GM21529 (cell line): ENCODE data around the gene ARHGAP29.

Experiments
- ATAC-seq: cut with Tn5 transposase; IDR thresholded peaks from one replicate; pipeline ENCODE4 v1.9.1; 2021; ENCODE audit not compliant: unreplicated experiment

Gene ARHGAP29

GRCh38 chr1:94126651-94127050 is 110.7 kb downstream of the ARHGAP29 start:
- ATAC-seq = no peak

- ATAC-seq = no peak
Observed at GRCh38 chr1:94125551-94126514, 111.6 kb downstream of the ARHGAP29 start.

GRCh38 chr1:94124538-94124937 is 112.8 kb downstream of the ARHGAP29 start:
- no peak for ATAC-seq

GRCh38 chr1:94122201-94122970 is 115.0 kb downstream of the ARHGAP29 start:
- no peak for ATAC-seq
